AG10803 (cell line): ENCODE measurements around the gene FGD2.

Experiments
- DNase-seq: peaks from one replicate; pipeline ENCODE4 v3.0.0; 2010; ENCODE audit warnings: low read depth
- H3K4me3 ChIP-seq: 2 replicates; pipeline ENCODE4 v1.5.1; 2011; ENCODE audit warnings: mild to moderate bottlenecking, low read length, control low read depth
- CTCF ChIP-seq: conservative IDR thresholded peaks from 2 replicates; pipeline ENCODE4 v1.5.1; 2011; ENCODE audit warnings: mild to moderate bottlenecking, low read length, control low read depth, inconsistent platforms

FGD2 gene

DNA sequence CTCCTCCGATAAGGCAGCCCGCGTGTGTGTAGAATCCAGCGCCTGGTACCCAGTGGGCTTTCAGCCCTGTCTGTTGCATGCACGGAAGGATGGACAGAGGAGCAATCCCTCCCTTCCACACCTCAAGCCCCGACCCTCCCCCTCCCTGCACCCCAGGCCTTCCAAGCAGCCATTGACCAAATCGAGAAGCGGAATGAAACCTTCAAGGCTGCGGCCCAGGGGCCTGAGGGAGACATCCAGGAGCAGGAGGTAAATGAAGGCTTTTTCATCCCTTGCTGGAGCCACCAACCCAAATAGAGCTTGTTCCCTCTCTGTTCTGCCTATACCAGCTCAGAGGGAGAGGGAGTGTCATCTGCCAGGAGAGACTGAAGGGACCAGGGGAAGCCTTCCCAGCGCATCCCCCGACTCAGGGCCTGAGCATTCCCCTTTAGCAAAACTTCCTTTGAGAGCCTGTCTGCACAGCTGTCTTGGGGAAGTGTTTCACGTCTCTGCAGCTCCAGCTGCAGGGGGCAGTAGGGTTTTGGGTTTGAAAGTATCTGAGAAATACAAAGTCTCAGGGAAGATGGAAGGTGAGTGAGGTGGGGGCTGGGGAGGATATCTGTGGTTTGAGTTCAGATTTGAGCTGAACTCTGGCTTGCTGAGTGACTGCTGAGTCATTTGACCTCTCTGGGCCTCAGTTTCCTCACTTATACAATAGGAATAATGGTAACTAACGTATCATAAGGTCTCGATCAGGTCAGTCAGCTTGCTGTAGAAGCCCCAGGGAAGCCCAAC, 16.1 kb downstream of the FGD2 start:
- peak; percentile 57 for TF ChIP-seq CTCF
- H3K4me3 ChIP-seq = no peak overlapping the region
- peak; percentile 48 for DNase-seq

DNA sequence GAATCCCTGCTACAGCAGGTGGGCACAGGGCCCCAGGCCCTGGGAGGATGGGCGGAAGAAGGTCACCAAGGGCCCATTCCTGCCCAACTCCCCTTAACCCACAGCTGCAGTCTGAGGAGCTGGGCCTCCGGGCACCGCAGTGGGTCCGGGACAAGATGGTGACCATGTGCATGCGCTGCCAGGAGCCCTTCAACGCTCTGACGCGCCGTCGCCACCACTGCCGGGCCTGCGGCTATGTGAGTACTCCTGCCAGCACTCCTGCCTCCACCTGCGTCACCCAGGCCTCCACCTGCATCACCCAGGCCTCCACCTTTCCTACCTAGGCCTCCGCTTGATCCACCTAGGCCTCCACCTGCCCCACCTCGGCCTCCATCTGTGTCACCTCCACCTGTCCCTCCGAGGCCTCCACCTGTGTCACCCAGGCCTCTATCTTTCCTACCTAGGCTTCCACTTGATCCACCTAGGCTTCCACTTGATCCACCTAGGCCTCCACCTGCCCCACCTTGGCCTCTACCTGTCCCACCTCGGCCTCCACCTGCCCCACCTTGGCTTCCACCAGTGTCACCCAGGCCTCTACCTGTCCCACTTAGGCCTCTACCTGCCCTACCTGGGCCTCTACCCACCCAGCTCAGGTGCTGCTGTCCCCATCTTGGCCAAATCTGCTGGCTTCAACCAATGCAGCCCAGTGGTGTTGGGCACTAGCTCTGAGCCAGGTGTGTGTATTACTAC, 16.8 kb downstream of the FGD2 start:
- no peak overlapping the region for H3K4me3 ChIP-seq
- TF ChIP-seq CTCF = no peak
- DNase-seq = no peak

GRCh38 chr6:37024656-37025337, 19.3 kb downstream of the FGD2 start:
- no peak for TF ChIP-seq CTCF
- H3K4me3 ChIP-seq = no peak overlapping the region
- peak; percentile 58 for DNase-seq

GRCh38 chr6:37025621-37026466, 20.4 kb downstream of the FGD2 start:
- DNase-seq = no peak
- TF ChIP-seq CTCF = no peak

DNA sequence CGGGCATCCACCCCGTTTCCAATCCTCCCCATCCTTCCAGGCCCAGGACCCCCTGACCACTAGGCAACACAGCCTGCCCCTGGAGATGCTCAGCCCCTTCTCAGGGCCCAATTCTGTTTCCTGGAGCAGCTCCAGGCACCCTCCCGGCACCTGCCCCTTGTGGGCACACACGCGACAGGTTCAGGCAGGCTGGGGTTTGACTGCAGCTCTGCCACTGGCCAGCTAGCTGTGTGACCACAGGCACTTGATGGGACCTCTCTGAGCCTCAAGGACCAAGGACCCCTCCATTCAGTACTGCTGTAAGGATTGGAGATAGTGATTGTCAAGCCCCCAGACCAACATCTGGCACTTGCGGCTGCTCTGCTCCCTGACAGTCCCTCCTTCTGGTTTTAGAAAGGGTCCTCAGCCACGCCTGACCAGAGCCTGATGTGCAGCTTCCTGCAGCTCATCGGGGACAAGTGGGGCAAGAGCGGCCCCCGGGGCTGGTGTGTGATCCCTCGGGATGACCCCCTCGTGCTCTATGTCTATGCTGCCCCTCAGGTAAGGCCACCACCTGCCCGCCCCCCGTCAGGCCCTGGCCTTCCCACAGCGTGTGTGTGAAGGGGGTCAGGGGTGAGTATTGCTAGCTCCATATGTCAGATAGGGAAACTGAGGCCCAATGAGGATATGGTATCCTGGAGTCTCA, 21.7 kb downstream of the FGD2 start:
- no peak for TF ChIP-seq CTCF
- H3K4me3 ChIP-seq = no peak overlapping the region
- DNase-seq = no peak

More at GRCh38 chr6:37025621-37026466, 20.4 kb downstream of the FGD2 start:
- no peak overlapping the region for H3K4me3 ChIP-seq

DNA sequence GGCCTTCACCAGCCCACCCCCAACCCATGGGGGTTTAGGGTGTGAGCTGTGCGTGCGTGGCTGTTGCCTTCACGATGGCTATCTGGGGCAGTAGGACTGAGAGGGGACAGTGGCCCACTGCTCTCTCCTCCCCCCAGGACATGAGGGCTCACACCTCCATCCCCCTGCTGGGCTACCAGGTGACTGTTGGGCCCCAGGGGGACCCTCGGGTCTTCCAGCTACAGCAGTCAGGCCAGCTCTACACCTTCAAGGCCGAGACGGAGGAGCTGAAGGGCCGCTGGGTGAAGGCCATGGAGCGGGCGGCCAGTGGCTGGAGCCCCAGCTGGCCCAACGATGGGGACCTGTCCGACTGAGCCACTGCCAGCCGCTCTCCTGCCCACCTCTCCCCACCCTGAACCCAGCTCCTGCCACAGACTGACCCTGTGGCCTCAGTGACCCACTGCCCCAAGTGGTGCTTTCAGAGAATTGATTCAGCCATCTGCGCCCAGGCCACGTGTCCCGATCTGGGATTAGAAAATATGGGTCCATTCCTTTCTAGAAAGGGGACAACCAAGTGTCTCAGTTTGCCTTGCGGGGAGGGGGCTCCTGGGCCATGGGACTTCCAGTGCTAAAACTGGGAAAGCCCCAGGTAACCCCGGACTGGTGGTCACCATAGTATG, 22.5 kb downstream of the FGD2 start:
- no peak overlapping the region for H3K4me3 ChIP-seq
- TF ChIP-seq CTCF = no peak

More for the DNA sequence above, 22.5 kb downstream of the FGD2 start:
- no peak for DNase-seq
